ENCODE data around the gene BMP8B. TPM values are rescaled to one million over a fixed set of nuclear protein-coding genes. Genes with fewer than 3 reads are reported as not detected.

The BMP8B gene
- total RNA-seq, 2 experiments from 2014 or later: 0.21 to 0.28 TPM

DNA sequence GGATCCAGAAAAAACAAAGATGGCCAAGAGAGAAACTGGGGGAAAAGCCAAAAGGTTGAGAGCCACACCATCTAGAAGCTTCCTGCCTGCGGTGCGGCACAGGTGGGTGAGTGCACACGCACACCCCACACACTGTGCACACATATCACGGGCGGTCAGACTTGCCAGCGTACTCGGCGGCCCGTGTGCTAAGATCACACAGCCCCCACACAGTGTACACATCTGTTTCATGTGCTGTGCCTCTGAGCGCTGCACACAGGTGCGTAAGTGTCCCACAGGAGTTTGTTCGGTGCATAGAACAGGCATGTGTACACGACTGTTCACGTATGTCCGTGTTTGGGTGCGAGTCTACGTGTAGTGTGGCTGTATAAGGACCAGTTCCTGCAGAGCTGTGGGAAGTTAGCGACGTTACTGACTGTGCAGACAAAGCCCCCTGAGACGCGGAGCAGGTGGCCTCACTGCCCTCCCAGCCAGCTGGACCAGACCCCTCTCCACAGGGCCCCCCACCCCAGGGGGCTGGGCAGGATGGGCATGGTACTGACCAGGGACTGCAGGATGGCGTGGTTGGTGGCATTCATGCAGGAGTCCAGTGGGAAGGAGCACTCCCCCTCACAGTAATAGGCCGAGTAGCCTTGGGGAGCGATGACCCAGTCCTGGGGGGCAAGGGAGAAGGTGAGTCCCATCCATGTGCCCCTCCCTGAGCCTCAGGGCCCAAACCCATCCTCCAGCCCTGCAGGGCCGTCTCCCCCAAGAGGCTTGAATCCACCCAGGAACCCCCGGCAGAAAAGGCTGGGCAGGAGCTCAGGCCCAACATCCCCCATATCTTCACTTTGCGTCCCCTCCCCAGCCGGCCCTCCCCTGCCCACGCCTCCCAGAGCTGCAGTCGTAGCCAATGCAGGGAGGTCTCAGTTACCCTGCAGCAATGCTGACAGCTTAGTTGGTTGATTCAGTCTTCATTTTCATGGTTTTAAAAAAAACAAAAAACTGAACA lies 25.8 kb downstream of the BMP8B start:
- POLR2A ChIA-PET: no interaction called here
- no peak overlapping the region for H3K27ac Mint-ChIP-seq
- ATAC-seq (no peak), DNase-seq (no peak)
- no peaks in the 10 kb centered on the region for H3K27me3 Mint-ChIP-seq
- CTCF ChIA-PET: no interaction called here
- intact Hi-C loops (cut with DNase I, micrococcal nuclease): no loop called here
- H3K36me3 Mint-ChIP-seq (ENCODE audit: low read depth): peaks cover 17% of the 10 kb centered on the region
- no peaks in the 10 kb centered on the region for H3K9me3 Mint-ChIP-seq (ENCODE audit: low read depth)
- no peak overlapping the region for H3K4me3 Mint-ChIP-seq
- H3K4me1 Mint-ChIP-seq: no peaks in the 10 kb centered on the region

DNA sequence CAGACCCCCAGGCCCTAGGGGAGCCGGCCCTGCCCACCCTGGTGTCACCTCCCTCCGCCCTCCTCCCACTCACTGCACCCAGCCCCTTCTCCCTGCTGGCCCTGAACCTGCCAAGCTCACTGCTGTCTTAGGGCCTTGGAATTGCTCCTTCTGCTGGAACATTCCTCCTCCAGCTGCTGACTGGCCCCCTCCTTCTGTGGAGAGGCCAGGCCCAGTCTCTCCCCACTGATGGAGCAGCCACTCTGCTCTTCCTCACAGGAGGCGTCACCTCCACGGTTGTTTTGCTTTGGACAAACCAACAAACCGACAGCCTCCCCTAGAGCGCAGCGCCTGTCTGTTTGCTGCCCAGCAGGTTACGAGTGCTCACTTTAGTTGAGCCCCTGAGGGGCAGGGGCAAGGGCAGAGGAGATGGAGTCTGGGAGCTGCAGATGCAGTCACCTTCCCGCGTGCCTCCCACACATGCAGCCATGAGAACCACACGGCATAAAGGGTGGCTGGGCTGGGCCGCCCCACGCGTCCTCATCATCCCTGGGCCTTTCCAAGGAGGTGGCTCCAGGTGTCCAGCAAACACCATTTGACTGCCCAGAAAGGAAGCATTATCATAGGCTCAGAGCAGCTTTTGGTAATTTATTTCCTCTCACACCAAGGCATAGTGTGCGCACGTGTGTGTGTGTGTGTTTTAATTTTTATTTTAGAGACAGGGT lies 27.0 kb downstream of the BMP8B start:
- Mint-ChIP-seq H3K36me3 (ENCODE audit: low read depth) (peaks cover 26% of the 10 kb centered on the region), H3K9me3 (ENCODE audit: low read depth) (no peaks in the 10 kb centered on the region), H3K27ac (no peak overlapping the region), H3K4me1 (no peaks in the 10 kb centered on the region), H3K4me3 (no peak overlapping the region), H3K27me3 (no peaks in the 10 kb centered on the region)
- ChIA-PET POLR2A (no interaction called here), CTCF (no interaction called here)
- DNase-seq: no peak
- intact Hi-C loops (cut with DNase I, micrococcal nuclease): no loop called here
- no peak for ATAC-seq

DNA sequence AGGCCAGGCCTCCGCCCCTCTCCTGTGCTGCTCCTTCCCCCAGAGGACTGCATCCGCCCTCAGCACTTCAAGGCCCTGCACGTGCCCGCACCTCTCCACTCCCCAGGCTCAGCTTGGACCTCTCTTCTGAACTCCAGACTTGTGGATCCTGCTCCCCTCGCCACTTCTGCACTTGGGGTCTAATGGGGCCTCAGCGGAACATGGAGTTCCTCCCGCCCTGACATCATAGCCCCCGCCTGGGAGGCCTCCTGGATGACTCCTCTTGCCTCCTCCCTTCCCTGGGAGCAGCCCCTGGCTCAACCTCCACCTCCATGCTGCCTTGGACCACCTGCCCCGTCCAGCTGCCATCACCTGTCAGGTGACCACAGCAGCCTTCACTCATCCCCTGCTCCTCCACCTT lies 27.6 kb downstream of the BMP8B start:
- intact Hi-C loops (cut with DNase I, micrococcal nuclease): no loop called here
- ATAC-seq: no peak
- no peak overlapping the region for H3K27ac Mint-ChIP-seq
- DNase-seq: no peak
- H3K4me3 Mint-ChIP-seq: no peak overlapping the region
- H3K36me3 Mint-ChIP-seq (ENCODE audit: low read depth): peaks cover 27% of the 10 kb centered on the region
- H3K27me3 Mint-ChIP-seq: no peaks in the 10 kb centered on the region
- ChIA-PET CTCF (no interaction called here), POLR2A (no interaction called here)
- H3K9me3 Mint-ChIP-seq (ENCODE audit: low read depth): no peaks in the 10 kb centered on the region
- H3K4me1 Mint-ChIP-seq: no peaks in the 10 kb centered on the region

DNA sequence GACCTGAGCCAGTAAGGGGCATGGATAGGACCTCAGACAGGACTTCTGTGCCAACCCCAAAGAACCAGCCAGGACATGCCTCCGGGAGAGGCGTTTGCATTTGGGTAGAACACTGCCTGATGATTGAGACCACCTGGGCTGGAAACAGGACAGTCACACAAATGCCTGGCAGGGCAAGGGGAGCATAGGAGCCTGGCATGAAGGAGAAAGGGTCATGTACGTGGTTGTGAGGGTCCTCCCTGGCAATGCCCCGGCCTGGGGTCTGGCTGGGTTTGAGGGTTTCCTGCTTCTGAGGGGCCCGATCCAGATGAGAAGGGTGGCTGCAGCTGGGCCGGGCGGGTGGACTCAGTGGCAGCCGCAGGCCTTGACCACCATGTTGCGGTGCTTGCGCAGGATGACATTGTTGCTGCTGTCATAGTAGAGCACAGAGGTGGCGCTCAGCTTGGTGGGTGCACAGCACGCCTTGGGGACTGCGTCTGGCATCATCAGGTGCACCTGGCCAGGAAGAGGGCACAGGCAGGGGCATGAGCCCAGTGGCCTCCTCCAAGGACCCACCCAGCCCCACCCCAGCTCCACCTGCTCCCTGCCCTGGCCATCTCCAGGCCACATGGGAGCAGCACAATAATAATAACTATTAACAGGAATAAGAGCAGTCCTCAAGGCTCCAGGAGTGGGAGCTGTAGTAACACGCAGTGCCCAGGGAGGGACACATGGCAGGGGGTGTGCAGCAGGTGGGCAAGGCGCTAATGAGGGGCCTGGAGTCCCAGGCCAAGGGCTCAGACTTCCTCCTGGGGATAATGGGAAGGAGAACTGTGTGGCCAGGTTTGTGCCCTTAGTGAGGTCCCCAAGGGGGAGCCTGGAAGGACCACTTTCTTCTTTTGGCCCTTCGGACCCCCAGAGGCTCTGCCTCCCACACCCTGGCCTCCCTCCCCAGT lies 28.3 kb downstream of the BMP8B start:
- no peak overlapping the region for H3K4me3 Mint-ChIP-seq
- ATAC-seq: no peak
- no peaks in the 10 kb centered on the region for H3K9me3 Mint-ChIP-seq (ENCODE audit: low read depth)
- ChIA-PET POLR2A (no interaction called here), CTCF (interaction anchor here (1.2 kb wide), 1 partner anchor 39 kb away, joined by 4 read pairs; no protein-coding TSS in a partner anchor)
- no peak overlapping the region for H3K27ac Mint-ChIP-seq
- intact Hi-C loops (cut with DNase I, micrococcal nuclease): no loop called here
- no peaks in the 10 kb centered on the region for H3K27me3 Mint-ChIP-seq
- H3K36me3 Mint-ChIP-seq (ENCODE audit: low read depth): peaks cover 30% of the 10 kb centered on the region
- DNase-seq: no peak
- H3K4me1 Mint-ChIP-seq: no peaks in the 10 kb centered on the region

DNA sequence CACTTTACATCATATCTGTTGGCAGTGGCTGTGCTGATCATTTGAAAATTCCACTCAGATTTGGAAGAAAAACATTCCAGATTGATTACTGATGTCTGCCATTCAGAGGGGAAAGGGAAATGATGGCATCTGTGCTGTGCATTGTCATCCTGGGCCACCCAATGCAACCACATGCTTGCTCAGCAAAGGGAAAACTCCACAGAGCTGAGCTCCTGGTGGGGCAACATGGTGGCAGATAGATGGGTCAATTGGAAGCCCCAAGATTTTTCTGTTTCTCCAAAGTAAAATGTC lies 29.3 kb downstream of the BMP8B start:
- Mint-ChIP-seq H3K27me3 (no peaks in the 10 kb centered on the region), H3K27ac (no peak overlapping the region), H3K9me3 (ENCODE audit: low read depth) (no peaks in the 10 kb centered on the region), H3K36me3 (ENCODE audit: low read depth) (peaks cover 30% of the 10 kb centered on the region), H3K4me1 (no peaks in the 10 kb centered on the region), H3K4me3 (no peak overlapping the region)
- ATAC-seq: no peak
- POLR2A ChIA-PET: no interaction called here
- CTCF ChIA-PET: interaction anchor here (1.2 kb wide), 1 partner anchor 40 kb away, joined by 4 read pairs; no protein-coding TSS in a partner anchor
- intact Hi-C loops (cut with DNase I, micrococcal nuclease): loop anchor here in 1 of 2 experiments (2.0 kb wide), 1 partner anchor 17 kb away; no protein-coding TSS in a partner anchor
- no peak for DNase-seq

DNA sequence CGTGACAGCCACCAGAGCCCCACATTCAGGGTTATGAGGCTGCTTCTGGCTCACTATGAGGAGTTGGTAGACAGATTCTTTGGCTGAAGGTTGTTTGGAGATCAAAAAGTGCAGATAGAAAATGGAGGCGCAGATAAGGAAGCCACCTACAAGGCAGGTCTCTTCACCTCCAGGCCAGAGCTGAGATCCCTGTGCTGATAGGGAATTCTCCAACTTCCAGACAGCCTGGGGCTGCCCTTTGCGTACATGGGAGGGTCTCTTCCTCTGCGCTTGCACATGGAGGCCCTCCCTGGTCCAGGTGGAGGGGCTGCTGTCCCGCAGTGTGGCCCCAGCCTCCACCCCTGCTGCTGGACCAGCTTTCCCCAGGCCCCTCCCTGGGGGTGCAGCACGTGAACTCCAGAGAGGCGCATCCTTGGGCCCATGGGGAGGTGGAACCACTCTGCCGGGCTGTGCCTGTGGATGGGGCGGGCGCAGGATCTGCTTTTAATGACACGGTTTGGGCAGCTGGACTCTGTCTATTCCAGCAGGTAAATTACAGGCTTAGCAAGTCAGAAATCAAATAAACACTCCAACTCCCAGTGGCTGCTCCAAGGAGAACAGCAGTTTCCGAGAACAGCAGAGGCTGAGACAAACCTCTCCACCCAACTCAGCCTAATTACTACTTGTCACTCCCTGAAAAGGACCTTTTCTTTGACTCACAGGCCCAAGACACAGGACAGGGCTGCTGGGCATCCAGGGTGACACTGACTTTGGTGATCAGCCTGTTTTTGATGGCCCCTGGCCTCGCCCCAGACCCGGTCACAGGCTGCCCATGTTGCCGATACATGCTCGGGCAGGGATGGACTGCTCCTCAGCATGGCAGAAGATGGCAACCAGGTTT lies 29.9 kb downstream of the BMP8B start:
- ATAC-seq (no peak), DNase-seq (no peak)
- peaks cover 31% of the 10 kb centered on the region for H3K36me3 Mint-ChIP-seq (ENCODE audit: low read depth)
- no peaks in the 10 kb centered on the region for H3K27me3 Mint-ChIP-seq
- H3K9me3 Mint-ChIP-seq (ENCODE audit: low read depth): no peaks in the 10 kb centered on the region
- H3K4me3 Mint-ChIP-seq: no peak overlapping the region
- intact Hi-C loops (cut with DNase I, micrococcal nuclease): loop anchor here in 1 of 2 experiments (2.0 kb wide), 1 partner anchor 18 kb away; no protein-coding TSS in a partner anchor
- no peaks in the 10 kb centered on the region for H3K4me1 Mint-ChIP-seq
- no peak overlapping the region for H3K27ac Mint-ChIP-seq
- ChIA-PET CTCF (interaction anchor here (1.2 kb wide), 1 partner anchor 40 kb away, joined by 4 read pairs; no protein-coding TSS in a partner anchor), POLR2A (no interaction called here)

DNA sequence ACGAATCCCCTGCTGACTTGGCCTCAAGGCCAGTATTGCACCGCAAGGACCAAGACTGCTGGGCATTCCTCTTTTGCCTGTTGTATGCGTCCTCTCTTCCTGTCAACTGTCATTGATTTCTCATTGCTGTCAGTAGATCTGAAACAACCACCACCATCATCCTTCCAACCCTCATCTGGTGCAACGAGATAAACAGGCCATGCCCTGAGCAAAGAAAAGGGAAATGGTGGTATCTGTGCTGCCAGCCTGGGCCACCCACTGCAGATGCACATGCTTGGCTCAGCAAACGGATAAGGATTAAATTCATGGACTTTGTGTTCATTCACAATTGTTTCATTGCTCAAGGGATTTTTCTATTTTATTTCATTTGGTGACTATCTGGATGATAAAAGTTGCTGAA lies 31.2 kb downstream of the BMP8B start:
- Mint-ChIP-seq H3K27ac (no peak overlapping the region), H3K4me3 (no peak overlapping the region), H3K4me1 (no peaks in the 10 kb centered on the region), H3K36me3 (ENCODE audit: low read depth) (peaks cover 37% of the 10 kb centered on the region), H3K27me3 (no peaks in the 10 kb centered on the region), H3K9me3 (ENCODE audit: low read depth) (no peaks in the 10 kb centered on the region)
- CTCF ChIA-PET: no interaction called here
- intact Hi-C loops (cut with DNase I, micrococcal nuclease): no loop called here
- ATAC-seq (no peak), DNase-seq (no peak)
- POLR2A ChIA-PET: no interaction called here

DNA sequence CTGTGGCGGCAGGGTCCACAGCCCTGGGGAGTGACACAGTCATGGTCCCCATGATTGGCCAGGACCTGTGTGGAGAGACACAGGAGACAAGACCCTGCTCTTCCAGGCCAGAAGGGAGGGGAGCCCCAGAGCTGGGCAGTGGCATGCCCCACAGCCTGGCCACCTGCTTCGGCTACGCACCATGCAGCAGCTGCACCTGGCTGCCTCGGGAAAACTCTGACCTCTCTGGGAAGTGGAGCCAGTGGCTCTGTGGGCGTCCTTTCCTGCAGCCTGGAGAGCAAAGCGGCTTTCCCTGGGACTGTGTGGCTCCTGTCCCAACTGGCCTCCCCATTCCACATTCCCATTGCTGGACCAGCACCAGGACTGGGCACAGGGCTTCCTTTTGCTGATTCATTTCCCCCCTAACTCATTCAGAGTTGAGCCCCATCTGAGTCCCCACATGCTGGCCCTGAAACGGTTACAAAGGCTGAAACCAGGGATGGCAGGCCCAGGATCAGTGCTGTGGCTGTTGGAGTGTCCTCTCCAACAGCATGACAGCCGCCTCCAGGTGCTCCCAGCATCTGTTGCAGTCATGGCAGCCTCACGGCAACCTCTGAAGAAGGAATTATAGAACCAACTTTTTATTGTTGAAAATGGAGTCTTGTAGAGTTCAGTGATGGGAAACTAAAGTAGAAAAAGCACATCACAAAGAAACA lies 32.6 kb downstream of the BMP8B start:
- intact Hi-C loops (cut with DNase I, micrococcal nuclease): no loop called here

DNA sequence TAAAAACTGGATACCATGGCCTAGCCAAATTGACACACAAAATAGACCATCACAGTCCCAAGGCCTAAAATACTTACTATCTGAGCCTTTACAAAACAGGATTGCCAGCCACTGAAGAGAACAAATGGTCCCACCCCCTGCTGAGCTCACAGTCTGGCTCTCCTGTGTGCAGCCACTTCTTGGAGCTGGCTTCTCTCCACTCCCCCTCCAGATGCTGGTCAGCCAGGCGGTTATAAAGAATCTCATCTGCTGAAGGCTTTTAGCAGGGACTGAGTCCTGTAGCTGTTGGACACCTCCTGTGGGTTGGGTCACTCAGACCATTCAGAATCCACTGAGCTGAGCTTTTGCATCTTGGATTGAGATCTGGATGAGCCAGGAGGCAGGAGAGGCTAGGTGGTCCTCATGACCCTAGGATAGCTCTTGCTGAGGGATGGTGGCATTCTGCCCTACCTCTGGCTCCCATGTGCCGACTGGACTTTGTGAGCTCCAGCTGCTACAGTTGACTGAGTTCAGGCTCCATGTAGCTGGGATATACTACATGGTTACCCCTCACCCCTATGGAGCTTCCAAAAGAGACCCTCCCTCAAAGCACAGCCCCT lies 33.7 kb downstream of the BMP8B start:
- ATAC-seq (no peak), DNase-seq (no peak)
- peaks cover 55% of the 10 kb centered on the region for H3K36me3 Mint-ChIP-seq (ENCODE audit: low read depth)
- H3K9me3 Mint-ChIP-seq (ENCODE audit: low read depth): no peaks in the 10 kb centered on the region
- no peaks in the 10 kb centered on the region for H3K4me1 Mint-ChIP-seq
- ChIA-PET POLR2A (no interaction called here), CTCF (interaction anchor here (0.6 kb wide), 2 partner anchors 145 to 355 kb away, joined by 3 read pairs; no protein-coding TSS in a partner anchor)
- H3K4me3 Mint-ChIP-seq: no peak overlapping the region
- H3K27me3 Mint-ChIP-seq: no peaks in the 10 kb centered on the region
- H3K27ac Mint-ChIP-seq: no peak overlapping the region
- intact Hi-C loops (cut with DNase I, micrococcal nuclease): no loop called here

More for the DNA sequence above, 32.6 kb downstream of the BMP8B start:
- Mint-ChIP-seq H3K4me3 (no peak overlapping the region), H3K27me3 (no peaks in the 10 kb centered on the region), H3K9me3 (ENCODE audit: low read depth) (no peaks in the 10 kb centered on the region), H3K4me1 (no peaks in the 10 kb centered on the region), H3K36me3 (ENCODE audit: low read depth) (peaks cover 47% of the 10 kb centered on the region), H3K27ac (no peak overlapping the region)
- POLR2A ChIA-PET: no interaction called here
- ATAC-seq (no peak), DNase-seq (no peak)
- CTCF ChIA-PET: no interaction called here

DNA sequence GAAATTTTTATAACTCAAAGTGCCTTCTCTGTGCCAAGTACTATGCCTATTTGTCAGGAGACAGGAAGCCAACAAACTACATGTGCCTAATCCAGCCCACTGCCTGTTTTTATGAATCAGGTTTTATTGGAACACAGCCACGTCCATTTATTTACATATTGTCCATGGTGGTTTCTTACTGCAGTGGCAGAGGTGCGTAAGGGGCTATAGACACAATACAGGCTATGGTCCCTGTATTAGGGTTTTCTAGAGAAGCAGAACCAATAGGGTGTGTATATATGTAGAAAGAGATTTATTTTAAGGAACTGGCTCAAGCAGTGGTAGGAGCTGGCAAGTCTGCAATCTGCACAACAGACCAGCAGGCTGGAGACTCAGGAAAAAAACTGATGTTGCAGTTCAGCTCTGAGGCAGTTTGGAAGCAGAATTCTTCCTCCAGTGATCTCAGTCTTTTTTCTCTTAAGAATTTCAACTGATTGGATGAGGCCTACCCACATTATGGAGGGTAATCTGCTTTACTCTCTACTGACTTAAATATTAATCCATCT lies 34.6 kb downstream of the BMP8B start:
- H3K27ac Mint-ChIP-seq: no peak overlapping the region
- intact Hi-C loops (cut with DNase I, micrococcal nuclease): no loop called here
- H3K36me3 Mint-ChIP-seq (ENCODE audit: low read depth): peaks cover 56% of the 10 kb centered on the region
- no peaks in the 10 kb centered on the region for H3K27me3 Mint-ChIP-seq
- ChIA-PET CTCF (interaction anchor here (0.6 kb wide), 2 partner anchors 144 to 152 kb away, joined by 3 to 4 read pairs; no protein-coding TSS in a partner anchor), POLR2A (no interaction called here)
- H3K4me3 Mint-ChIP-seq: no peak overlapping the region
- no peak for DNase-seq
- H3K9me3 Mint-ChIP-seq (ENCODE audit: low read depth): no peaks in the 10 kb centered on the region
- no peaks in the 10 kb centered on the region for H3K4me1 Mint-ChIP-seq
- no peak for ATAC-seq

Measured in activated CD4-positive, alpha-beta T cell treated with anti-CD3 and anti-CD28 coated beads for 36 hours (primary cell).